Loucy (cell line): Measurements from ENCODE around the gene LPIN2.

Source experiments
- CTCF ChIP-seq: fragments of 200-600 bp; sonication (generic); conservative IDR thresholded peaks from 2 replicates; pipeline ENCODE4 v1.5.1; 2014; ENCODE audit warnings: mild to moderate bottlenecking, antibody characterized with exemption, low read length
- EZH2phosphoT487 ChIP-seq: fragments of 200-600 bp; IDR thresholded peaks from 2 replicates; pipeline ENCODE4 v1.6.1; 2018; ENCODE audit warnings: antibody characterized with exemption, mild to moderate bottlenecking, moderate library complexity, borderline replicate concordance

GRCh38 chr18:3046216-3046808 lies 33.4 kb upstream of the LPIN2 start:
- no peak for TF ChIP-seq CTCF
- TF ChIP-seq EZH2phosphoT487: no peak
